HepG2 (cell line): ENCODE data around the gene KHK. TPM values are rescaled to one million over a fixed set of nuclear protein-coding genes. Genes with fewer than 3 reads are reported as not detected.
A peak's percentile ranks its signal among the peaks of the same experiment; 100 is the strongest.

ENCODE experiments used
- ATF2 ChIP-seq: sonication (generic); formaldehyde crosslinking; IDR thresholded peaks from 2 replicates; pipeline ENCODE4 v1.4.0; 2020; ENCODE audit warnings: missing genetic modification reagents
- LCORL ChIP-seq, 2 experiments: fragments of 450-650 bp in 1 of 2; sonication (generic) in 1 of 2; formaldehyde crosslinking in 1 of 2; IDR thresholded peaks; 2 replicates each; pipeline versions ENCODE4 v1.5.0 to v1.6.1; 2017 to 2020; ENCODE audit warnings: antibody characterized with exemption in 1 of 2, missing genetic modification reagents in 1 of 2
- MEIS1 ChIP-seq: sonication (generic); formaldehyde crosslinking; IDR thresholded peaks from 2 replicates; pipeline ENCODE4 v1.9.0; 2021; ENCODE audit warnings: mild to moderate bottlenecking, missing genetic modification reagents, moderate library complexity, borderline replicate concordance
- NFKB2 ChIP-seq: sonication (generic); formaldehyde crosslinking; IDR thresholded peaks from 2 replicates; pipeline ENCODE4 v1.4.0; 2020; ENCODE audit warnings: missing genetic modification reagents, borderline replicate concordance
- RERE ChIP-seq: IDR thresholded peaks from 2 replicates; pipeline ENCODE4 v1.6.1; 2016; ENCODE audit warnings: low read depth, missing genetic modification reagents, missing compliant biosample characterization
- RFX3 ChIP-seq: IDR thresholded peaks from 2 replicates; pipeline ENCODE4 v1.6.1; 2016; ENCODE audit warnings: missing biosample characterization, missing genetic modification reagents
- SIN3B ChIP-seq: fragments of 150-350 bp; IDR thresholded peaks from 2 replicates; pipeline ENCODE4 v1.6.1; 2014; ENCODE audit warnings: low read length
- SNAPC4 ChIP-seq: sonication (generic); formaldehyde crosslinking; IDR thresholded peaks from 2 replicates; pipeline ENCODE4 v1.4.0; 2020; ENCODE audit warnings: mild to moderate bottlenecking, missing genetic modification reagents
- ZNF513 ChIP-seq: sonication (generic); formaldehyde crosslinking; conservative IDR thresholded peaks from 2 replicates; pipeline ENCODE4 v1.5.0; 2020; ENCODE audit warnings: missing genetic modification reagents
- ZNF687 ChIP-seq: sonication (generic); formaldehyde crosslinking; IDR thresholded peaks from 2 replicates; pipeline ENCODE4 v1.5.1; 2020; ENCODE audit warnings: mild to moderate bottlenecking, missing genetic modification reagents, moderate library complexity
- polyA plus RNA-seq, 8 experiments: library from polyadenylated mRNA; depleted of rRNA in 3 of 8; stranded (reverse) in 7 of 8; unstranded in 1 of 8; fragments of >200 nt; fragmentation: Illumina TruSeq in 4 of 8; extraction: Trizol in 4 of 8; gene quantifications; 2 replicates each; pipeline versions ENCODE4 v1.2.1 to v1.2.3, GENCODE V29; 2011 to 2016; ENCODE audit warnings: low read depth in 4 of 8, missing spikeins in 1 of 8, mixed read lengths in 1 of 8; ENCODE audit not compliant: insufficient read depth in 1 of 8
- total RNA-seq, 5 experiments: library from RNA; depleted of rRNA; stranded (reverse); fragments of >200 nt; fragmentation: Illumina TruSeq; extraction: Trizol; gene quantifications; 2 replicates each; pipeline ENCODE4 v1.2.3, GENCODE V29; 2016; ENCODE audit warnings: low read depth in 1 of 5

The KHK gene
- total and polyA plus RNA-seq, 2 of the 13 experiments (the other 11 are each of a cell fraction or from before 2014, with no cell fraction given) = 40.9 to 99.2 TPM

- peak; percentile 21; the same call in 1 of the 2 replicates for TF ChIP-seq SNAPC4 (CRISPR knock-in tag)
- no peak for TF ChIP-seq RERE
- TF ChIP-seq MEIS1 (CRISPR knock-in tag) = no peak
- peak; percentile 61; the same call in 1 of the 2 replicates for TF ChIP-seq NFKB2
- no peak for TF ChIP-seq LCORL (IDR thresholded peaks at IDR 0.05)
- TF ChIP-seq LCORL (CRISPR knock-in tag; IDR thresholded peaks at IDR 0.05) = no peak
- TF ChIP-seq ATF2 = no peak
- no peak for TF ChIP-seq SIN3B
- peak; percentile 75 for TF ChIP-seq ZNF687 (CRISPR knock-in tag)
- no peak for TF ChIP-seq RFX3 (CRISPR knock-in tag)
- TF ChIP-seq ZNF513 (CRISPR knock-in tag) = no peak
These were observed 7.9 kb downstream of the KHK start (continued) for GRCh38 chr2:27094353-27094984.
